Lower lobe of right lung (tissue), 2 donors: ENCODE results near the gene PDE4D. TPM values are rescaled to one million over a fixed set of nuclear protein-coding genes. Genes with fewer than 3 reads are reported as not detected.
A peak's percentile ranks its signal among the peaks of the same experiment; 100 is the strongest.

Experiments used
- ATAC-seq, 2 donors: fragments of 200-7000 bp; cut with Tn5 transposase; one replicate each; pipeline ENCODE4 v1.9.1; 2020 to 2022; ENCODE audit warnings: mild to moderate bottlenecking in 2 of 2, moderate library complexity in 2 of 2
- DNase-seq: peaks from one replicate; pipeline ENCODE4 v3.0.0-alpha.2; 2020
- H3K27ac ChIP-seq: fragments of 200-600 bp; one replicate; pipeline ENCODE4 v1.8.0; 2022
- H3K27me3 ChIP-seq: fragments of 200-600 bp; one replicate; pipeline ENCODE4 v1.8.0; 2022; ENCODE audit warnings: low read depth
- H3K36me3 ChIP-seq: fragments of 200-600 bp; one replicate; pipeline ENCODE4 v1.8.0; 2022; ENCODE audit warnings: mild to moderate bottlenecking
- H3K4me1 ChIP-seq: fragments of 200-600 bp; one replicate; pipeline ENCODE4 v1.8.0; 2022
- H3K4me3 ChIP-seq: fragments of 200-600 bp; one replicate; pipeline ENCODE4 v1.8.0; 2022; ENCODE audit warnings: mild to moderate bottlenecking
- H3K9me3 ChIP-seq: fragments of 200-600 bp; one replicate; pipeline ENCODE4 v1.8.0; 2022
- CTCF ChIP-seq: fragments of 200-600 bp; IDR thresholded peaks from one replicate; pipeline ENCODE4 v1.8.0; 2022; ENCODE audit warnings: antibody characterized with exemption, mild to moderate bottlenecking
- intact Hi-C: fragments of 100-400 bp; cut with DNase I; formaldehyde crosslinking; loops from one replicate; pipeline ENCODE4 v1.11.0; 2022
- total RNA-seq: library from RNA; stranded (reverse); fragmentation: NEBNext Ultra II Directional; extraction: Animal tissue kit (Norgen Biotek cat#: 25700); gene quantifications from one replicate; pipeline ENCODE4 v1.2.1, GENCODE V29; 2021
- donor health status: DM: no; HTN: yes; CAD: no; lungs with severe emphysema.

PDE4D gene
- total RNA-seq, 1 donor from 2014 or later: 71.3 TPM

GRCh38 chr5:59487772-59488729 is 405.5 kb downstream of the PDE4D start:
- H3K36me3 ChIP-seq: no peaks in the 10 kb centered on the region
- H3K4me3 ChIP-seq: no peak overlapping the region
- TF ChIP-seq CTCF: no peak
- DNase-seq: no peak
- ATAC-seq: peak in 1 of 2 donors; percentile 42
- intact Hi-C loops: no loop called here
- H3K27me3 ChIP-seq: no peaks in the 10 kb centered on the region
- H3K9me3 ChIP-seq: no peaks in the 10 kb centered on the region
- peaks cover 9% of the 10 kb centered on the region for H3K4me1 ChIP-seq
- no peak overlapping the region for H3K27ac ChIP-seq

DNA sequence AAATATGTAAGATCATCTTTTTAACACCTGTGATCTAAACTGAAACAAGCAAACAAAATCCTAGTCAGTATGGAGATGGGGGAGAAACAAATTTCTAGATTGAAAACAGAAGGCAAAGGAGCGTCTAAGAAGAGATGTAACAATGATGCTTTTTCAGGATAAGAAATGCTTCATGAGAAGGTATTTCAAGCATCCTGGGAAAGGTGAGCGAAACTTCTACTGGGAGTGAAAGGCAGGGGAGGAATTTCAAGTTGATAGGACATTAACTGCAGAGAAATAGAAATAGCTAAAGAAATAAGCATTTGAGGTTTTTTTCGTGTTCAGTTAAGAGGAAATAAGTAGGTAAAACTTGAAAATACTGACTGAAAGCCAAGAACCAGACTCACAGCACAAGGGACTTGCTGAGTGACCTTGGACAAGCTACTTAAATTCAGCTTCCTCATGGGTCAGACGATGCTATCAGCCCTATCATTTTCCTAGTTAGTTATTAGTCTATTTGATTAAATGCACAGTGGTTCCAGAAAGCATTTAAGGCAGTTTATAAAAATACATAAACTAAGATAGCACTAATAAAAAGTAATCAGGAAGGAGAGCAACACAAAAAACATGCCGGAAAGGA is 406.3 kb downstream of the PDE4D start:
- Histone ChIP-seq H3K36me3 (no peaks in the 10 kb centered on the region), H3K4me3 (no peak overlapping the region), H3K27me3 (no peaks in the 10 kb centered on the region), H3K4me1 (peaks cover 9% of the 10 kb centered on the region), H3K27ac (no peak overlapping the region), H3K9me3 (no peaks in the 10 kb centered on the region)
- ATAC-seq (no peak), DNase-seq (no peak)
- intact Hi-C loops: no loop called here
- no peak for TF ChIP-seq CTCF

- intact Hi-C loops: no loop called here
- no peak overlapping the region for H3K4me3 ChIP-seq
These were observed 407.0 kb downstream of the PDE4D start for GRCh38 chr5:59486508-59486907.

DNA sequence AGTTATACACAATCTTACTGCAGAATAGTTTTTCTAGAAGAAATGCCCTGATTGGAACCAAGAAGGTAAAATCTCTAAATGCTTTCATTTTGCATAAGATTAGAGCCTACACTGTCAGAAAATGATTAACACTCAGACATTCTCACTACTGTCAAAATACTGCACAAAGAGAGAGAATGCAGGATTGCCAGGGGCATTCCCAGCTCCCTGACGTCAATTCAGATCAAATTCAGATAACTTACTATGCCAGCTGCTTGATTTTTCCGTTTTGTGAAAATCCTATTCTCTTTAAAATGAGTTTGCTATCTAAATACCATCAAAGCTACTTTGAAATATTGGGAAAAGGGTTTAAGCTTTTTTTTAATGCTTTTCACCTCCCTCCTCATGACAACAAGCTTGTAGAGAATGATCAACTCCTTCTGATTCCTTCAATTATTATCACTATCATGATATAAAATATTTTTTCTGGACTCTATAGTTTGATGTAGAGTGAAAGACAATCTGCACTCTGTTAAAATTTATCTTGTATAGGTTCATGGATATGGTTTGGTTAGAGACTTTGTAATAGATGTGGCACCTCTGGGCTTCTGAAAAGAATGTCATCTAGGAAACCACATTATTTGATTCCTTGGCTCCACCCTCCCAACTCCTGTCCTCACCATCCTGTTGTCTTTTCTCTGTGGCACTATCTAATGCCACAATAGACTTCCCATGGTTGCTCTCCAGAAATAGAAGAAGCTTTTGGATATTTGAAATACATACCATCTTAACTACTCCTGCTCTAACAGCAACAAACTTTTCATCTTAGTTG is 407.7 kb downstream of the PDE4D start:
- intact Hi-C loops: no loop called here
- H3K4me1 ChIP-seq: peaks cover 9% of the 10 kb centered on the region
- H3K4me3 ChIP-seq: no peak overlapping the region
- no peaks in the 10 kb centered on the region for H3K36me3 ChIP-seq
- TF ChIP-seq CTCF: no peak
- DNase-seq: no peak
- no peaks in the 10 kb centered on the region for H3K9me3 ChIP-seq
- no peak for ATAC-seq
- no peaks in the 10 kb centered on the region for H3K27me3 ChIP-seq
- H3K27ac ChIP-seq: no peak overlapping the region

More at GRCh38 chr5:59486508-59486907, 407.0 kb downstream of the PDE4D start:
- ATAC-seq: no peak
- Histone ChIP-seq H3K4me1 (peaks cover 9% of the 10 kb centered on the region), H3K9me3 (no peaks in the 10 kb centered on the region), H3K27ac (no peak overlapping the region), H3K27me3 (no peaks in the 10 kb centered on the region), H3K36me3 (no peaks in the 10 kb centered on the region)
- no peak for TF ChIP-seq CTCF
- DNase-seq: no peak

DNA sequence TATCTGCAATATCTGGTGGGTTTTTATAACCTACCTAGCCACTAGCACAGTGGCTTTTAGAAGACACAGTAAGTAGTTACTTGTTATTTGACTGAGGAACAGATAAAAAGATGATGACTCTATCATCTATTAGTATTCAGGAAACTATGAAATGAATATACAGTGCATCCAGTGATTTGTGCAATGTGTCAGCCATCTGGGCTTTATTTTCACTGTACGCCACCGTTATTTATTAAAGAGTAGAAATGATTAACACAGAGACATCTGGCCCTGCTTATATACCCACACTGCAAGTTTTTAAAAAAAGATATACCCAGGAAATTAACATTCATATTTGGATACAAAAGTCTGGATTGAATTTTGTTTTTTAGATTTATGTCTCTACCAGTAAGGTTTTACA is 408.4 kb downstream of the PDE4D start:
- peaks cover 9% of the 10 kb centered on the region for H3K4me1 ChIP-seq
- no peak for DNase-seq
- ATAC-seq: no peak
- no peak overlapping the region for H3K4me3 ChIP-seq
- H3K27me3 ChIP-seq: no peaks in the 10 kb centered on the region
- no peaks in the 10 kb centered on the region for H3K9me3 ChIP-seq
- TF ChIP-seq CTCF: no peak
- intact Hi-C loops: no loop called here
- no peaks in the 10 kb centered on the region for H3K36me3 ChIP-seq
- no peak overlapping the region for H3K27ac ChIP-seq
